Fibroblast of pulmonary artery (primary cell): Measurements from ENCODE around the gene NDUFAF8.

Source experiments
- DNase-seq: peaks from one replicate; pipeline ENCODE4 v3.0.0-alpha.2; 2010; ENCODE audit warnings: low read depth
- H3K4me3 ChIP-seq: replicated peaks from 2 replicates; pipeline ENCODE4 v1.5.1; 2011; ENCODE audit warnings: low read depth, mild to moderate bottlenecking, control low read depth, low read length, moderate library complexity
- TF ChIP-seq, protein P1 (sequence below): IDR thresholded peaks from 2 replicates; pipeline ENCODE4 v1.5.1; 2011; ENCODE audit warnings: mild to moderate bottlenecking, control low read depth, low read length, inconsistent platforms; ENCODE audit errors: missing control alignments

The NDUFAF8 gene

DNA sequence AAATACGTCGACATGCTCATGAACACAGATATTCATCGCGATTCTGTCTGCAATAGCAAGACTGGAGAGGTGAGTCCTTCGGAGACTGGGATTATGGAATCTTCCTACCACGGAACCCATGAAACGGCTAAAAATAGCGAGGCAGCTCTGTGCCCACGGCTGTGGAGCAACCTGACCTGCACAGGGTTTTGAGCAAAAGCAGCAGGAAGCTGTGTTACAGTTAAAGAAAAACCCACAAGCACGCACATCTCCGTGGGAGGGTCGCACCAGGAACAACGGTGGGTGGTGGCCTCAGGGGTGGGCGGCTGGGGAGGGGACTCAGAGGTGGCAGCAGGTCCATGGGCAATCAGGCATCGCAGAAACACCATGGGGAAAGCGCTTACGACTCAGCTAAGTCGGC lies 31.2 kb downstream of the NDUFAF8 start:
- no peak overlapping the region for H3K4me3 ChIP-seq
- TF ChIP-seq, protein P1, sequence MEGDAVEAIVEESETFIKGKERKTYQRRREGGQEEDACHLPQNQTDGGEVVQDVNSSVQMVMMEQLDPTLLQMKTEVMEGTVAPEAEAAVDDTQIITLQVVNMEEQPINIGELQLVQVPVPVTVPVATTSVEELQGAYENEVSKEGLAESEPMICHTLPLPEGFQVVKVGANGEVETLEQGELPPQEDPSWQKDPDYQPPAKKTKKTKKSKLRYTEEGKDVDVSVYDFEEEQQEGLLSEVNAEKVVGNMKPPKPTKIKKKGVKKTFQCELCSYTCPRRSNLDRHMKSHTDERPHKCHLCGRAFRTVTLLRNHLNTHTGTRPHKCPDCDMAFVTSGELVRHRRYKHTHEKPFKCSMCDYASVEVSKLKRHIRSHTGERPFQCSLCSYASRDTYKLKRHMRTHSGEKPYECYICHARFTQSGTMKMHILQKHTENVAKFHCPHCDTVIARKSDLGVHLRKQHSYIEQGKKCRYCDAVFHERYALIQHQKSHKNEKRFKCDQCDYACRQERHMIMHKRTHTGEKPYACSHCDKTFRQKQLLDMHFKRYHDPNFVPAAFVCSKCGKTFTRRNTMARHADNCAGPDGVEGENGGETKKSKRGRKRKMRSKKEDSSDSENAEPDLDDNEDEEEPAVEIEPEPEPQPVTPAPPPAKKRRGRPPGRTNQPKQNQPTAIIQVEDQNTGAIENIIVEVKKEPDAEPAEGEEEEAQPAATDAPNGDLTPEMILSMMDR = no peak
- DNase-seq = no peak

DNA sequence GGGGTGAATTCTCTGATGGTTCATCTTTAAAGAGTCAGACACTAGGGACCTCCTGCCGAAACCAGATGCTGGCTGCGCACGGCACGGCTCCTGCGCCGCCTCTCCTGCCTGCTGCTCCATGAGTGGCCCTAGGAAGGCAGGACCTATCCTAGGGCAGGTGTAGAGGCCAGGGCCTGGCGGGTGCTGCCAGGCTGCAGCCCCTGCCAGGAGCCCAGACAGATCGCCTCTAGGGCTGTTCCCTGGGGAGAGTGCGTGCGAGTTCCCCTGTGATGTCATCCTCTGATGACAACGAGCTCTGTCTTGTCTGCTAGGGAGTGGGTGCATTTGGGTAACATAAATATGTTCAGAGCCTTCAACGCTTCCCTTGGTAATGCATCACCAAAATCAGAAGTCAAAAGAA lies 32.1 kb downstream of the NDUFAF8 start:
- DNase-seq = no peak
- H3K4me3 ChIP-seq = no peak overlapping the region
- TF ChIP-seq, protein P1 = no peak

DNA sequence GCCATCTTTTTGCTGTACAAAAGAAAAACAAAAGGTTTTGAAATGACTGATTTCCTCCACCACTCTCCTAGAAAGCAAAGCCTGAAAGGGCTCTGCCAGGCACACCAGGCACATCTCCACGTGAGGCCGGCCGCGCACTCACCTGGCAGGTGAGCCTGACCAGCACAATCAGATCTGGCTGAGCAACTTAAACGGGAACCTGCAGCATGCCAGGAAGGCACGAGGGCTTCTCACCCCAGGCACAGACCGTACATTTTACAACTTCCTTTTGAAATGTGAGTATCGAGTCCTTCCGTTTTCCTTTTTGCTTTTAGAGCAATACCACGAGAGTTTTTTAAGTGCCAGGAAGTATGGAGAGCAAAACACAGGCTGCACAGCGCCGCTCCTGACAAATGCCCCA lies 33.5 kb downstream of the NDUFAF8 start:
- H3K4me3 ChIP-seq = no peak overlapping the region
- TF ChIP-seq, protein P1 = no peak
- DNase-seq = no peak

DNA sequence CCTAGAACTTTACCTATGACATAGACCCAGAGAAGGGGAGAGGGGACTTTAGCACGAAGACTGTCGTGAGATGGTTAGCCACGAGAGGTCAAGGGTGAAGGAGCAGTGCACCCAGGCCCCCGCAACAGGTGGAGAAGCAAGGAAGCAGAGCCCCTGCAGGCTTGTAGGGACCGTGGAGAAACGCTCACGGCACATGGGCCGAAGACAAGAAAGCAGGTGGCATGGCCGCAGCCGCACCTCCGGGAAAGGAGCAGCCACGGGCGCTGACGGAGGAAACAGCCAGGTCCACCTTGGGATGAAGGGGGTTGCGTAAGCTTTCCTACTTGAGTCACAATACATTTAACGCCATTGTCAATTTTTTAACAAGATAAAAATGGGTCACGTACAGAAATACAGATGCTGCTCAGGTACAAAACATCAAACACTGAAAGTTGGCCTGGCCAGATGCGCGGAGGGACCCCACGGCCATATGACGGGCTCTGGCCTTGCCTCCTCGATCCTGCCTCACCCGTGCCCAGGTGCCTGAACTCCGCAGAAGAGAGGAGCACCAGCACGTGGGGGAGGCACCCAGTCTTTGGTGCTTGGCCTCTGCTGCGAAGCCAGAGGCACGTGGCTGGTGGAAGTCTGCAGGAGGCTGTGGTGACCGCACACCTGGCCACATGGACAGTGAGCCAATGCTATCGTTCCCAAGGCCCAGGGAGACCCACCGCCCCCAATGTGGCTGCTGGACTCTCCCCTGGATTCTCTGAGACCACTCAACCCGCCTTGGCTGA lies 34.8 kb downstream of the NDUFAF8 start:
- no peak overlapping the region for H3K4me3 ChIP-seq
- TF ChIP-seq, protein P1 = no peak
- DNase-seq = no peak

DNA sequence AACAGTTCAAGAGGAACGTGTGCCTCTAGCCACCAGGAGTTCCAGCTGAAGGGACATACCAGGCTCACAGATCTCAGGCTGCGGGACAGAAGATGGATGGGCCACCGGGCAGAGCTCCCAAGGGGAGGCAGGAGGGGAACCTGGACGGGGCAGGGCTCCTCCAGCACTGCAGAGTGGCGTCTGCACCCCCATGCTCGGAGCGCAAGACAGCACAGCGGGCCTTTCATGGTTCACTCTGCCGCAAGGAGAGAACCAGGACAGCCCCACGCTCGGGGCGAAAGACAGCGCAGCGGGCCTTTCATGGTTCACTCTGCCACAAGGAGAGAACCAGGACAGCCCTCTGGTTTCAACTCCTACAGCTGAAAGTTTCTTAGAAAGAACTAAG lies 35.3 kb downstream of the NDUFAF8 start:
- no peak for DNase-seq
- H3K4me3 ChIP-seq = no peak overlapping the region
- TF ChIP-seq, protein P1 = no peak

DNA sequence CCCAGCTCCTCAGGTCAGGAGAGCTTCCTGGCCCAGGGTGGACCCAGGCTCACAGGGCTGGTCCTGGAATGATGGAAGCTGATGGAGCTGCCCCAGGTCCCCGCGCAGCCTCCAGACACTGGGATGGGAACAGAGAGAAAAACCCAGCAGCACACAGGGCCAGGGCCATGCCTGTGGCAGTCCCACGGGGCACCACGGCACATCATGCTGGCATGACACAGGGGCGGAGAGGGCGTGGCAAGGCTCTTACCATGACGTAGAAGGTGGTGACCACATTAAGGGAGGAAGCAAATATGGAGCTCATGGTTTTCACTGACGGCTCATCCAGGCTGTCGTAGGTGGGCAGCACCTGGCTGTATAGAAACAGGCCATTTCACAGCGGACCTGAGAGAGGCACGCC lies 37.7 kb downstream of the NDUFAF8 start:
- TF ChIP-seq, protein P1 = no peak
- DNase-seq = no peak
- no peak overlapping the region for H3K4me3 ChIP-seq

DNA sequence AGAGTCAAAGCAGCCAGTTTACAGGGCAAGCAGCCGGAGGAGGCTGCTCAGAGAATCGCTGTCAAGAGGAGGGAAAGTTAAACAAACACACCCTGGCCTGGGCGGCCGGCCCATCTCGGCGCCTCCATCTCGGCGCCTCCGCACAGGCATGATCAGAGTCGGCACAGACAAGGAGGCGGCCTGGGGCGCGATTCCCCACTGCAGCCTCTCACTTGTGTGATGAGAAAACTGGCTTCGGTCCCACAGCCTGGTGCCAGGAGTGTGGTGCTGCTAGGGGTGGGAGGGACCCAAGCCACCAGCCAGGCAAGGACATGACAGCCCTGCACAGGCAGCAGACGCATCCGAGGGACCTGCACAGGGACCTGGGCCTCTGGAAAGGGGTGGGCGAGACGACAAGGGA lies 38.3 kb downstream of the NDUFAF8 start:
- DNase-seq = no peak
- TF ChIP-seq, protein P1 = no peak
- no peak overlapping the region for H3K4me3 ChIP-seq
